Glomerular visceral epithelial cell (primary cell): Measurements from ENCODE around the gene TP53INP2.
A peak's percentile ranks its signal among the peaks of the same experiment; 100 is the strongest.
"Not testable (repeated sequence)": the region's sequence is repeated elsewhere in the genome, so short reads cannot be mapped to it uniquely, and the experiment has no call there.

ENCODE experiments used
- DNase-seq: peaks from one replicate; pipeline ENCODE4 v3.0.0-alpha.2; 2016; ENCODE audit errors: extremely low spot score

Gene TP53INP2

GRCh38 chr20:34705397-34706301 lies 1.5 kb downstream of the TP53INP2 start:
- DNase-seq, result peak; percentile 50

- no peak for DNase-seq
Observed at GRCh38 chr20:34706302-34706875, 2.2 kb downstream of the TP53INP2 start.

GRCh38 chr20:34706912-34707784 lies 3.0 kb downstream of the TP53INP2 start:
- DNase-seq, result no peak

GRCh38 chr20:34708621-34709043 lies 4.5 kb downstream of the TP53INP2 start:
- no peak for DNase-seq

GRCh38 chr20:34709044-34709830 lies 5.1 kb downstream of the TP53INP2 start:
- DNase-seq, result no peak

GRCh38 chr20:34709831-34710567 lies 5.9 kb downstream of the TP53INP2 start:
- no peak for DNase-seq

- DNase-seq, result no peak
Observed at GRCh38 chr20:34710568-34710839, 6.4 kb downstream of the TP53INP2 start.

GRCh38 chr20:34710861-34711574 lies 6.9 kb downstream of the TP53INP2 start:
- DNase-seq, result no peak

- no peak for DNase-seq
Observed at GRCh38 chr20:34711813-34712430, 7.8 kb downstream of the TP53INP2 start.

- DNase-seq, result no peak
Observed at GRCh38 chr20:34712525-34713192, 8.5 kb downstream of the TP53INP2 start.

- DNase-seq, result peak; percentile 99
Observed at GRCh38 chr20:34713194-34713943, 9.2 kb downstream of the TP53INP2 start.

- not testable (repeated sequence) for DNase-seq
Observed at GRCh38 chr20:34713944-34714515, 9.9 kb downstream of the TP53INP2 start.

GRCh38 chr20:34715384-34715783 lies 11.2 kb downstream of the TP53INP2 start:
- DNase-seq, result no peak

GRCh38 chr20:34716921-34717229 lies 12.7 kb downstream of the TP53INP2 start:
- DNase-seq, result no peak

- no peak for DNase-seq
Observed at GRCh38 chr20:34717230-34718095, 13.3 kb downstream of the TP53INP2 start.

GRCh38 chr20:34719242-34720017 lies 15.3 kb downstream of the TP53INP2 start:
- DNase-seq, result not testable (repeated sequence)

- DNase-seq, result no peak
Observed at GRCh38 chr20:34720266-34720665, 16.1 kb downstream of the TP53INP2 start.
